ENCODE data around the gene OR4D10. TPM values are rescaled to one million over a fixed set of nuclear protein-coding genes. Genes with fewer than 3 reads are reported as not detected.

OR4D10 gene
- not detected for total RNA-seq
- polyA plus RNA-seq (2013, experiment 1 of 2): not detected
- not detected for polyA plus RNA-seq (2013, experiment 2 of 2)
- total RNA-seq: 0 to 0.07 (median 0) reads per million in 172 experiments

GRCh38 chr11:59473015-59473414 is at the start of gene OR4D10:
TSS of gene OR4D10 (plus strand) at chr11:59473315. CDS start at chr11:59477430, 4,115 bp downstream.
- Mint-ChIP-seq H3K27ac (no peak within 1 kb of the TSS), H3K27me3 (peaks cover 32% of the 10 kb centered on the region), H3K4me1 (ENCODE audit: low read depth) (no peaks in the 10 kb centered on the region), H3K4me3 (no peak within 1 kb of the TSS), H3K36me3 (ENCODE audit: low read depth) (no peaks in the 10 kb centered on the region), H3K9me3 (no peaks in the 10 kb centered on the region)
- intact Hi-C loops (cut with DNase I, micrococcal nuclease): no loop called here
- ChIA-PET CTCF (no interaction called here), POLR2A (interaction anchor here (0.6 kb wide), 1 partner anchor 16 kb away, joined by 3 read pairs; the partner anchor contains the start of gene OR4D6)
- H3K4me1 ChIP-seq (ENCODE audit: insufficient read depth, low read length): no peaks in the 10 kb centered on the region
- no peaks in the 10 kb centered on the region for H3K27me3 ChIP-seq (ENCODE audit: control insufficient read depth in 1 of 2, insufficient read depth in 2 of 2, low read length in 2 of 2)
- no peaks in the 10 kb centered on the region for H3K9me3 ChIP-seq (ENCODE audit: control insufficient read depth in 1 of 2, insufficient read depth in 1 of 2, low read length in 2 of 2)
- no peak within 1 kb of the TSS for H3K4me3 ChIP-seq (ENCODE audit: low read length)
- DNase-seq (no peak), ATAC-seq (ENCODE audit: poor library complexity) (no peak)
- H3K36me3 ChIP-seq (ENCODE audit: insufficient read depth, low read length): no peaks in the 10 kb centered on the region
- TF ChIP-seq, protein P1, sequence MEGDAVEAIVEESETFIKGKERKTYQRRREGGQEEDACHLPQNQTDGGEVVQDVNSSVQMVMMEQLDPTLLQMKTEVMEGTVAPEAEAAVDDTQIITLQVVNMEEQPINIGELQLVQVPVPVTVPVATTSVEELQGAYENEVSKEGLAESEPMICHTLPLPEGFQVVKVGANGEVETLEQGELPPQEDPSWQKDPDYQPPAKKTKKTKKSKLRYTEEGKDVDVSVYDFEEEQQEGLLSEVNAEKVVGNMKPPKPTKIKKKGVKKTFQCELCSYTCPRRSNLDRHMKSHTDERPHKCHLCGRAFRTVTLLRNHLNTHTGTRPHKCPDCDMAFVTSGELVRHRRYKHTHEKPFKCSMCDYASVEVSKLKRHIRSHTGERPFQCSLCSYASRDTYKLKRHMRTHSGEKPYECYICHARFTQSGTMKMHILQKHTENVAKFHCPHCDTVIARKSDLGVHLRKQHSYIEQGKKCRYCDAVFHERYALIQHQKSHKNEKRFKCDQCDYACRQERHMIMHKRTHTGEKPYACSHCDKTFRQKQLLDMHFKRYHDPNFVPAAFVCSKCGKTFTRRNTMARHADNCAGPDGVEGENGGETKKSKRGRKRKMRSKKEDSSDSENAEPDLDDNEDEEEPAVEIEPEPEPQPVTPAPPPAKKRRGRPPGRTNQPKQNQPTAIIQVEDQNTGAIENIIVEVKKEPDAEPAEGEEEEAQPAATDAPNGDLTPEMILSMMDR (IDR thresholded peaks at IDR 0.05): no peak
- no peak within 1 kb of the TSS for H3K27ac ChIP-seq (ENCODE audit: low read depth in 1 of 2, low read length in 2 of 2)

DNA sequence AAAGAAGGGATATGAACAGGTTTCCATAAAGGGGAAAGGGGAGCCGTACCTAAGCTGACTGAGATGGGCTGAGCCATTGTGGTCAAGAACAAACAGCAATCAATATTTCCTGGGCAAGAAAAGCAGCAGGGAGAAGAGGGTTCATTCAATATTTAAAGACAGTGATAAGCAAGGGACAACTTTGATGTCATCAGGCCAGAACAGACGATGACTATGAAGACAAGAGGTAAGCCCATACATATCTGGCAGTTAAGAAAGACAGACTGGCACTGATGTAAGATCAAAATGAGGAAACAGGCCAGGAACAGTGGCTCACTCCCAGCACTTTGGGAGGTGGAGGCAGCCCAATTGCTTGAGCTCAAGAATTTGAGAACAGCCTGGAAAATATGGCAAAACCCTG is 49.3 kb upstream of the OR4D10 start:
- no peak overlapping the region for H3K27ac Mint-ChIP-seq
- TF ChIP-seq, protein P1 (IDR thresholded peaks at IDR 0.05): no peak
- intact Hi-C loops (cut with DNase I, micrococcal nuclease): no loop called here
- no peaks in the 10 kb centered on the region for H3K27me3 Mint-ChIP-seq
- DNase-seq: no peak
- H3K27ac ChIP-seq (ENCODE audit: low read depth in 1 of 2, low read length in 2 of 2): no peak overlapping the region
- H3K27me3 ChIP-seq (ENCODE audit: control insufficient read depth in 1 of 2, insufficient read depth in 2 of 2, low read length in 2 of 2): peaks cover 0 to 4% of the 10 kb centered on the region in 2 experiments
- H3K4me3 ChIP-seq (ENCODE audit: low read length): no peak overlapping the region
- no peak overlapping the region for H3K4me3 Mint-ChIP-seq
- H3K9me3 Mint-ChIP-seq: no peaks in the 10 kb centered on the region
- CTCF ChIA-PET: no interaction called here
- no peaks in the 10 kb centered on the region for H3K4me1 ChIP-seq (ENCODE audit: insufficient read depth, low read length)
- no peaks in the 10 kb centered on the region for H3K4me1 Mint-ChIP-seq (ENCODE audit: low read depth)
- H3K9me3 ChIP-seq (ENCODE audit: control insufficient read depth in 1 of 2, insufficient read depth in 1 of 2, low read length in 2 of 2): no peaks in the 10 kb centered on the region
- POLR2A ChIA-PET: no interaction called here
- H3K36me3 Mint-ChIP-seq (ENCODE audit: low read depth): no peaks in the 10 kb centered on the region
- no peak for ATAC-seq (ENCODE audit: poor library complexity)
- no peaks in the 10 kb centered on the region for H3K36me3 ChIP-seq (ENCODE audit: insufficient read depth, low read length)

GRCh38 chr11:59425131-59425530 is 48.0 kb upstream of the OR4D10 start:
- no peaks in the 10 kb centered on the region for H3K36me3 Mint-ChIP-seq (ENCODE audit: low read depth)
- Histone ChIP-seq H3K4me3 (ENCODE audit: low read length) (no peak overlapping the region), H3K4me1 (ENCODE audit: insufficient read depth, low read length) (no peaks in the 10 kb centered on the region), H3K36me3 (ENCODE audit: insufficient read depth, low read length) (no peaks in the 10 kb centered on the region), H3K9me3 (ENCODE audit: control insufficient read depth in 1 of 2, insufficient read depth in 1 of 2, low read length in 2 of 2) (no peaks in the 10 kb centered on the region), H3K27ac (ENCODE audit: low read depth in 1 of 2, low read length in 2 of 2) (no peak overlapping the region), H3K27me3 (ENCODE audit: control insufficient read depth in 1 of 2, insufficient read depth in 2 of 2, low read length in 2 of 2) (peaks cover 0 to 4% of the 10 kb centered on the region in 2 experiments)
- H3K4me1 Mint-ChIP-seq (ENCODE audit: low read depth): no peaks in the 10 kb centered on the region
- DNase-seq (no peak), ATAC-seq (ENCODE audit: poor library complexity) (no peak)
- H3K27me3 Mint-ChIP-seq: peaks cover 3% of the 10 kb centered on the region
- intact Hi-C loops (cut with DNase I, micrococcal nuclease): loop anchor here in 1 of 2 experiments (5.0 kb wide), 1 partner anchor 163 kb away; no protein-coding TSS in a partner anchor
- no peak overlapping the region for H3K4me3 Mint-ChIP-seq
- POLR2A ChIA-PET: no interaction called here
- CTCF ChIA-PET: no interaction called here
- H3K27ac Mint-ChIP-seq: no peak overlapping the region
- TF ChIP-seq, protein P1 (IDR thresholded peaks at IDR 0.05): no peak
- no peaks in the 10 kb centered on the region for H3K9me3 Mint-ChIP-seq
